HEK293 (cell line): ENCODE results near the gene C4orf36.

Experiments used
- CTCF ChIA-PET: fragments of 350-600 bp; formaldehyde crosslinking; extraction: SDS; loops from one replicate; lab custom pipeline; 2021; ENCODE audit warnings: antibody characterized with exemption; lab: Yijun Ruan, JAX
- POLR2A ChIA-PET: fragments of 300-600 bp; formaldehyde crosslinking; extraction: SDS; loops from one replicate; lab custom pipeline; 2020; ENCODE audit warnings: antibody characterized with exemption, inconsistent platforms; lab: Yijun Ruan, JAX
- H3K27ac ChIP-seq: fragments of 200-500 bp; sonication (Bioruptor generic); 2 replicates; pipeline ENCODE4 v1.5.1; 2014; ENCODE audit warnings: low read depth, low read length, control low read depth, inconsistent platforms; ENCODE audit errors: extremely low read depth
- H3K36me3 ChIP-seq, 2 experiments: fragments of 200-500 bp in 1 of 2; sonication (Bioruptor generic) in 1 of 2; 1 replicate in 1 of 2; 2 replicates in 1 of 2; pipeline ENCODE4 v1.5.1; 2014 to 2017; ENCODE audit warnings: inconsistent platforms in 2 of 2, low read length in 2 of 2; ENCODE audit not compliant: control insufficient read depth in 2 of 2, insufficient read depth in 1 of 2
- H3K4me1 ChIP-seq: fragments of 200-500 bp; sonication (Bioruptor generic); 2 replicates; pipeline ENCODE4 v1.5.1; 2014; ENCODE audit warnings: mild to moderate bottlenecking, low read length, inconsistent platforms; ENCODE audit not compliant: control insufficient read depth, insufficient read depth
- H3K4me3 ChIP-seq: 2 replicates; pipeline ENCODE4 v1.5.1; 2011; ENCODE audit warnings: low read depth, mild to moderate bottlenecking, control low read depth, low read length, moderate library complexity
- H3K9me3 ChIP-seq: fragments of 200-500 bp; sonication (Bioruptor generic); 2 replicates; pipeline ENCODE4 v1.5.1; 2014; ENCODE audit warnings: low read depth, low read length, inconsistent platforms; ENCODE audit not compliant: control insufficient read depth, insufficient read depth
- ATF2 ChIP-seq: fragments of 450-650 bp; formaldehyde crosslinking; IDR thresholded peaks from 2 replicates; pipeline ENCODE4 v1.5.1; 2016; ENCODE audit warnings: missing biosample characterization, missing genetic modification characterization, low read depth
- BCL11B ChIP-seq: fragments of 450-650 bp; formaldehyde crosslinking; IDR thresholded peaks from 2 replicates; pipeline ENCODE4 v1.5.1; 2016; ENCODE audit warnings: low read depth, missing biosample characterization, missing genetic modification characterization
- HIC1 ChIP-seq: fragments of 450-650 bp; formaldehyde crosslinking; IDR thresholded peaks from 2 replicates; pipeline ENCODE4 v1.5.1; 2016; ENCODE audit warnings: missing biosample characterization, missing genetic modification characterization
- KLF16 ChIP-seq: fragments of 450-650 bp; formaldehyde crosslinking; IDR thresholded peaks from 2 replicates; pipeline ENCODE4 v1.5.1; 2017; ENCODE audit warnings: missing biosample characterization, missing genetic modification characterization
- MZF1 ChIP-seq: fragments of 450-650 bp; formaldehyde crosslinking; IDR thresholded peaks from 2 replicates; pipeline ENCODE4 v1.5.1; 2017; ENCODE audit warnings: missing biosample characterization, missing genetic modification characterization, borderline replicate concordance
- RBAK ChIP-seq: fragments of 450-650 bp; formaldehyde crosslinking; IDR thresholded peaks from 2 replicates; pipeline ENCODE4 v1.5.1; 2016; ENCODE audit warnings: missing biosample characterization, missing genetic modification characterization
- ZNF580 ChIP-seq: fragments of 450-650 bp; formaldehyde crosslinking; IDR thresholded peaks from 2 replicates; pipeline ENCODE4 v1.5.1; 2016; ENCODE audit warnings: missing biosample characterization, missing genetic modification characterization
- ZNF623 ChIP-seq: fragments of 450-650 bp; formaldehyde crosslinking; IDR thresholded peaks from 2 replicates; pipeline ENCODE4 v1.5.1; 2016; ENCODE audit warnings: missing biosample characterization, missing genetic modification characterization
- ZNF660 ChIP-seq: fragments of 450-650 bp; IDR thresholded peaks from 2 replicates; pipeline ENCODE4 v1.5.1; 2018; ENCODE audit warnings: missing biosample characterization, mild to moderate bottlenecking, missing genetic modification characterization
- ZSCAN23 ChIP-seq: fragments of 450-650 bp; formaldehyde crosslinking; IDR thresholded peaks from 2 replicates; pipeline ENCODE4 v1.5.1; 2016; ENCODE audit warnings: missing biosample characterization, missing genetic modification characterization
- TF ChIP-seq, protein P1 (sequence below): fragments of 450-650 bp; formaldehyde crosslinking; IDR thresholded peaks from 2 replicates; pipeline ENCODE4 v1.5.1; 2016; ENCODE audit warnings: missing biosample characterization, missing genetic modification characterization
- TF ChIP-seq, protein P2 (sequence below): fragments of 450-650 bp; formaldehyde crosslinking; IDR thresholded peaks from 2 replicates; pipeline ENCODE4 v1.5.1; 2016; ENCODE audit warnings: missing biosample characterization, missing genetic modification characterization, low read depth

Gene C4orf36

GRCh38 chr4:86834901-86835300 lies 57.3 kb downstream of the C4orf36 start:
- no peak overlapping the region for H3K27ac ChIP-seq
- H3K4me3 ChIP-seq, result no peak overlapping the region
- TF ChIP-seq ZNF623 (tag by site-specific recombination) (no peak), ATF2 (tag by site-specific recombination) (no peak), RBAK (tag by site-specific recombination) (no peak), BCL11B (tag by site-specific recombination) (no peak), HIC1 (tag by site-specific recombination) (no peak), ZSCAN23 (tag by site-specific recombination) (no peak), ZNF580 (no peak)
- TF ChIP-seq, protein P1, sequence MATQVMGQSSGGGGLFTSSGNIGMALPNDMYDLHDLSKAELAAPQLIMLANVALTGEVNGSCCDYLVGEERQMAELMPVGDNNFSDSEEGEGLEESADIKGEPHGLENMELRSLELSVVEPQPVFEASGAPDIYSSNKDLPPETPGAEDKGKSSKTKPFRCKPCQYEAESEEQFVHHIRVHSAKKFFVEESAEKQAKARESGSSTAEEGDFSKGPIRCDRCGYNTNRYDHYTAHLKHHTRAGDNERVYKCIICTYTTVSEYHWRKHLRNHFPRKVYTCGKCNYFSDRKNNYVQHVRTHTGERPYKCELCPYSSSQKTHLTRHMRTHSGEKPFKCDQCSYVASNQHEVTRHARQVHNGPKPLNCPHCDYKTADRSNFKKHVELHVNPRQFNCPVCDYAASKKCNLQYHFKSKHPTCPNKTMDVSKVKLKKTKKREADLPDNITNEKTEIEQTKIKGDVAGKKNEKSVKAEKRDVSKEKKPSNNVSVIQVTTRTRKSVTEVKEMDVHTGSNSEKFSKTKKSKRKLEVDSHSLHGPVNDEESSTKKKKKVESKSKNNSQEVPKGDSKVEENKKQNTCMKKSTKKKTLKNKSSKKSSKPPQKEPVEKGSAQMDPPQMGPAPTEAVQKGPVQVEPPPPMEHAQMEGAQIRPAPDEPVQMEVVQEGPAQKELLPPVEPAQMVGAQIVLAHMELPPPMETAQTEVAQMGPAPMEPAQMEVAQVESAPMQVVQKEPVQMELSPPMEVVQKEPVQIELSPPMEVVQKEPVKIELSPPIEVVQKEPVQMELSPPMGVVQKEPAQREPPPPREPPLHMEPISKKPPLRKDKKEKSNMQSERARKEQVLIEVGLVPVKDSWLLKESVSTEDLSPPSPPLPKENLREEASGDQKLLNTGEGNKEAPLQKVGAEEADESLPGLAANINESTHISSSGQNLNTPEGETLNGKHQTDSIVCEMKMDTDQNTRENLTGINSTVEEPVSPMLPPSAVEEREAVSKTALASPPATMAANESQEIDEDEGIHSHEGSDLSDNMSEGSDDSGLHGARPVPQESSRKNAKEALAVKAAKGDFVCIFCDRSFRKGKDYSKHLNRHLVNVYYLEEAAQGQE (tag by site-specific recombination), result no peak
- H3K36me3 ChIP-seq, result no peaks in the 10 kb centered on the region
- H3K9me3 ChIP-seq, result no peaks in the 10 kb centered on the region
- ChIA-PET CTCF (no interaction called here), POLR2A (no interaction called here)
- no peaks in the 10 kb centered on the region; the same call in 1 of the 2 replicates for H3K4me1 ChIP-seq

- TF ChIP-seq, protein P2, sequence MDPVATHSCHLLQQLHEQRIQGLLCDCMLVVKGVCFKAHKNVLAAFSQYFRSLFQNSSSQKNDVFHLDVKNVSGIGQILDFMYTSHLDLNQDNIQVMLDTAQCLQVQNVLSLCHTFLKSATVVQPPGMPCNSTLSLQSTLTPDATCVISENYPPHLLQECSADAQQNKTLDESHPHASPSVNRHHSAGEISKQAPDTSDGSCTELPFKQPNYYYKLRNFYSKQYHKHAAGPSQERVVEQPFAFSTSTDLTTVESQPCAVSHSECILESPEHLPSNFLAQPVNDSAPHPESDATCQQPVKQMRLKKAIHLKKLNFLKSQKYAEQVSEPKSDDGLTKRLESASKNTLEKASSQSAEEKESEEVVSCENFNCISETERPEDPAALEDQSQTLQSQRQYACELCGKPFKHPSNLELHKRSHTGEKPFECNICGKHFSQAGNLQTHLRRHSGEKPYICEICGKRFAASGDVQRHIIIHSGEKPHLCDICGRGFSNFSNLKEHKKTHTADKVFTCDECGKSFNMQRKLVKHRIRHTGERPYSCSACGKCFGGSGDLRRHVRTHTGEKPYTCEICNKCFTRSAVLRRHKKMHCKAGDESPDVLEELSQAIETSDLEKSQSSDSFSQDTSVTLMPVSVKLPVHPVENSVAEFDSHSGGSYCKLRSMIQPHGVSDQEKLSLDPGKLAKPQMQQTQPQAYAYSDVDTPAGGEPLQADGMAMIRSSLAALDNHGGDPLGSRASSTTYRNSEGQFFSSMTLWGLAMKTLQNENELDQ (tag by site-specific recombination), result no peak
- peak; percentile 82 for TF ChIP-seq MZF1 (tag by site-specific recombination)
- 0 out of 2 replicates have a peak, but pooled peaks have one; percentile 16 for TF ChIP-seq KLF16 (tag by site-specific recombination)
- TF ChIP-seq ZNF660 (tag by site-specific recombination), result no peak
- Histone ChIP-seq H3K27ac (no peak overlapping the region), H3K4me3 (no peak overlapping the region), H3K9me3 (no peaks in the 10 kb centered on the region), H3K4me1 (no peaks in the 10 kb centered on the region; the same call in 1 of the 2 replicates), H3K36me3 (no peaks in the 10 kb centered on the region)
- ChIA-PET CTCF (no interaction called here), POLR2A (interaction anchor here (0.6 kb wide), 1 partner anchor 34 kb away, joined by 5 read pairs; no protein-coding TSS in a partner anchor)
Measured at GRCh38 chr4:86833615-86834014, 58.6 kb downstream of the C4orf36 start.
